ENCODE measurements around the gene DHDDS. TPM values are rescaled to one million over a fixed set of nuclear protein-coding genes. Genes with fewer than 3 reads are reported as not detected.

Gene DHDDS
- total RNA-seq, 1 donor from 2014 or later, result 50.4 TPM

DNA sequence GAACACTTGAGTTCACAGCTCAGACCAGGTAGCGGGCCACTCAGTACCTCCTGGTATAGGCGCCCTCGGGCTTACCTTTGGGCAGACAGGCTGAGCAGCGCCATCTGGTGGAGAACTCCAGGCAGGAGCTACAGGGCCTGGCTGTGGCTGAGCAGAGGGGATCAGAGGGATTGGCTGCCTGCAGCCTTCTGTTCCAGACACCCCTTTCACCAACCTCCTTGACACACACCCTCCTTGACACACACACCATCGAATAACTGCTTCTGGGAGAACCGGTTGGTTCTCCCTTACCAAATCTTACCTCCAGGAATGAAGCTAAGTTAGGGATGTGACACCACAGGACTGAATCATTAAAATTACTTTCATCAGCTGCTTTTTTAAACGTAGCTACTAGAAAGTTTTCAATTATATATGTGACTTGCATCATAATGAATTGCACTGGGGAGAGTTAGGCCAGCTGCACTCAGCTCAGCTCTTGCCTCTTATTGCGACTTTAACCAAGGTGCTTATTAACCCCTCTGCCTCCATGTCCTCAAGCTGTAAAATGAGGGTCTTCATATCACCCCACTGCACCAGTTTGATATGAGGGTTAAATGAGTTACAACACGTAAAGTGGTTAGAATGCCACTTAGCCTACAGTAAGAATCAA, 14.9 kb upstream of the DHDDS start:
- no peaks in the 10 kb centered on the region for H3K4me1 Mint-ChIP-seq (ENCODE audit: unreplicated experiment)

DNA sequence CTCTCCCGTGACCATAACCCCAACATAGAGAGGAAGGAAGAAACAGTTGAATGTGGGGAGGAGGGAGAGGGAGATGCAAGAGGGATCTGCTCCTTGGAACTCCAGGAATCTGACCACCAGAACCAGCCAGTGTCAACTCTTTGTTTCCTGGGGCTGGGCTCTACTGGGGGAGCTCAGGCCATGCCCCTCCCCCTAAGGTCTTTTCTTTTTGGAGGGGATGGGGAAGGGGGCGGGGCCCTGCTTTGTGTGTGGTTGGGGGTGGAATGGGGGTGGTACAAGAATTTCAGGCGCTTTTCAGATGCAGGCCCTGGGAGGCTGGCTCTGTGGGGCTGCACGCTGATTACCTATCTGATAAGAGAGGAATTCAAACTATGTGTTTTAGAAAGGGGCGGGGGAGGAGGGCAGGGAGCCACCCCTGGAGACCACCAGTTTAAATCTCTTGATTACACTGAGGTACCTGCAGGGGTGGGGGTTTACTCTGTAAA, 13.2 kb upstream of the DHDDS start:
- H3K27ac Mint-ChIP-seq (ENCODE audit: unreplicated experiment), result no peak overlapping the region
- no peak for DNase-seq (ENCODE audit: extremely low spot score, unreplicated experiment)

More for the DNA sequence above, 14.9 kb upstream of the DHDDS start:
- H3K36me3 Mint-ChIP-seq (ENCODE audit: unreplicated experiment), result no peaks in the 10 kb centered on the region
- no peak overlapping the region for H3K27ac Mint-ChIP-seq (ENCODE audit: unreplicated experiment)
- no peaks in the 10 kb centered on the region for H3K9me3 Mint-ChIP-seq (ENCODE audit: unreplicated experiment)
- peak; percentile 89 for TF ChIP-seq CTCF (IDR thresholded peaks at IDR 0.05)
- H3K27me3 Mint-ChIP-seq (ENCODE audit: unreplicated experiment), result peaks cover 52% of the 10 kb centered on the region
- no peak overlapping the region for H3K4me3 Mint-ChIP-seq (ENCODE audit: unreplicated experiment)
- DNase-seq (ENCODE audit: extremely low spot score, unreplicated experiment), result peak; percentile 89

GRCh38 chr1:26419494-26419893, 12.6 kb upstream of the DHDDS start:
- Mint-ChIP-seq H3K4me1 (ENCODE audit: unreplicated experiment) (no peaks in the 10 kb centered on the region), H3K27ac (ENCODE audit: unreplicated experiment) (no peak overlapping the region), H3K27me3 (ENCODE audit: unreplicated experiment) (peaks cover 36% of the 10 kb centered on the region), H3K4me3 (ENCODE audit: unreplicated experiment) (no peak overlapping the region), H3K9me3 (ENCODE audit: unreplicated experiment) (no peaks in the 10 kb centered on the region), H3K36me3 (ENCODE audit: unreplicated experiment) (no peaks in the 10 kb centered on the region)
- no peak for TF ChIP-seq CTCF (IDR thresholded peaks at IDR 0.05)
- DNase-seq (ENCODE audit: extremely low spot score, unreplicated experiment), result no peak

More for the DNA sequence above, 13.2 kb upstream of the DHDDS start:
- Mint-ChIP-seq H3K4me1 (ENCODE audit: unreplicated experiment) (no peaks in the 10 kb centered on the region), H3K9me3 (ENCODE audit: unreplicated experiment) (no peaks in the 10 kb centered on the region), H3K36me3 (ENCODE audit: unreplicated experiment) (no peaks in the 10 kb centered on the region), H3K4me3 (ENCODE audit: unreplicated experiment) (no peak overlapping the region), H3K27me3 (ENCODE audit: unreplicated experiment) (peaks cover 42% of the 10 kb centered on the region)
- TF ChIP-seq CTCF (IDR thresholded peaks at IDR 0.05), result no peak

- peaks cover 6% of the 10 kb centered on the region for H3K36me3 Mint-ChIP-seq (ENCODE audit: unreplicated experiment)
- peaks cover 17% of the 10 kb centered on the region for H3K27me3 Mint-ChIP-seq (ENCODE audit: unreplicated experiment)
- H3K4me1 Mint-ChIP-seq (ENCODE audit: unreplicated experiment), result peaks cover 23% of the 10 kb centered on the region
- H3K27ac Mint-ChIP-seq (ENCODE audit: unreplicated experiment), result no peak overlapping the region
- no peak for DNase-seq (ENCODE audit: extremely low spot score, unreplicated experiment)
- no peak for TF ChIP-seq CTCF (IDR thresholded peaks at IDR 0.05)
- H3K9me3 Mint-ChIP-seq (ENCODE audit: unreplicated experiment), result no peaks in the 10 kb centered on the region
- H3K4me3 Mint-ChIP-seq (ENCODE audit: unreplicated experiment), result no peak overlapping the region
Measured at GRCh38 chr1:26429721-26430120, 2.4 kb upstream of the DHDDS start.

DNA sequence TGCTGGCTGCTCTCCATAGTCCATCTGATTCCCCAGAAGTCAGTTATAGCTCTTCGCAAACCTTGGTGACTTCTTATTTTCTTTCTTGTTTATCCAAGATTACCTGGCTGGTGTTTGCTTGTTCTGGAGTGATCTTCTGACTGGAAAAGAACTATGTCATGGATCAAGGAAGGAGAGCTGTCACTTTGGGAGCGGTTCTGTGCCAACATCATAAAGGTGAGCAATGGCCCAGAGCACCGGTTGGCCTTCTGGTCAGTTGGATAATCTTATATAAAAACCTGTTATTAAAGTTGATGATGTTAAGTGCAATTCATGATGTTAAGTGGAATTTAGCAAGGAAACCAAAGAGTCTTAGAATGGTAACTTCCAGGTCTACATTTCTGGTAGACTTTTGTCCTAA, 672 bp downstream of the DHDDS start:
- Mint-ChIP-seq H3K36me3 (ENCODE audit: unreplicated experiment) (peaks cover 6% of the 10 kb centered on the region), H3K9me3 (ENCODE audit: unreplicated experiment) (no peaks in the 10 kb centered on the region), H3K27ac (ENCODE audit: unreplicated experiment) (peak overlapping the region; percentile 98), H3K27me3 (ENCODE audit: unreplicated experiment) (peaks cover 4% of the 10 kb centered on the region), H3K4me1 (ENCODE audit: unreplicated experiment) (peaks cover 23% of the 10 kb centered on the region), H3K4me3 (ENCODE audit: unreplicated experiment) (peak overlapping the region; percentile 99)
- TF ChIP-seq CTCF (IDR thresholded peaks at IDR 0.05), result no peak
- no peak for DNase-seq (ENCODE audit: extremely low spot score, unreplicated experiment)
